Epidermal melanocyte (primary cell): Measurements from ENCODE around the gene LIPT2.
"Not testable (repeated sequence)": the region's sequence is repeated elsewhere in the genome, so short reads cannot be mapped to it uniquely, and the experiment has no call there.

Source experiments
- DNase-seq: peaks from one replicate; pipeline ENCODE4 v3.0.0; 2011; ENCODE audit warnings: low spot score; ENCODE audit not compliant: insufficient read length

LIPT2 gene

DNA sequence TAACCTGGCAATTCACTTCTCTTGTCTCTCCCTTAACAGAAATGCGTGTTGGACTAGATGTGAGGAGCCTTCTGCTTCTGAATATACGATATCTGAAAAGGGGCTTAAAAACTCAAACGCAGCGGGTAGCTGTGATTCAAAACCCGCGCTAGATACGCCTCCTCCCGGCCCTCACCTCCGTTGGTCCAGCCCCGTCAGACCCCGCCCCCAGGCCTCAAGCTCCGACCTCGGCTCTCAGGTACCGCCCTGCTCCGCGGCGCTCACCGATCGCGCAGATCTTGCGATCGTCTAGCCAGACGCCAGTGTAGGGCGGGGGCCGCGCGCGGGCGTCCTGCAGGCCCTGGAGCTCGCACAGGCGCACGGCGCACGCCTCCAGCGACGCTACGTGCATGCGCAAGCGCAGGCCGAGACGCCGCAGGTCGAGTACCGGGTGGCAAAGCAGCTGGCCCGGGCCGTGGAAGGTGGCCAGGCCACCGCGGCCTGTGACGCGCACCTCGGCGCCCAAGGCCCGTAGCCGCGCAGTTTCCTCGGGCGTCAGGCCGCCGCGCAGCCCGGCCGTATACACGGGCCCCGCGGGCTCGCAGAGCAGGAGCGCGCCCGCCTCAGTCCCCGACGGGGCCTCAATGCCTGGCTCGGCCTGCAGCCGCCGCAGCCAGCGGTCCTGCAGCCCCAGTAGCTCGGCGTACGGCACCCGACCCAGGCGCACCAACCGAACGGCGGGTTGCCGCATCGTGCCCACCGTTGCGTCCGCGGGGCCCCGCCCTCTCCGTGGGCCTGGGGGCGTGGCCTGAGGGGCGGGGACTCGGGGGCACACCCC lies at the start of gene LIPT2:
TSS of gene LIPT2 (minus strand) at position 751 of the 817 bp plus-strand sequence. CDS start at position 730, 21 bp downstream.
- peak; percentile 57 for DNase-seq

DNA sequence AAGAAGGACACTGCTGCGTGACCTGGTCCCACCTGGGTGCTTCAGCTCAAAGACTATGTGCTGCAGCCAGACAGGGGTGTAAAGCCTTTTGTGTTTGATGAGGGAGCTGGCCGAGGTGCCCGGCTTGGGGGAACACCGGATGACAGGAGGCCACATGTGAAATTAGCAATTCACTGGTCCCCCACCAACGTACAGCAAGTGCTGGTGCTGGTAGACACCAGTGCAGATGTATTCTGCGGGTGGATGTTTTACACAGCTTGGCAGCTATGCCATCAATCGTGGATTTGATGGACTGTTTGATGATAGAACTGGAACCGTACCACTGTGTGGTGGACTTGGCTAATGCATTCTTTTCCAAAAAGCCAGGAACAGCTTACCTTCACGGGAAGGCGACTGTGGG lies 47.9 kb upstream of the LIPT2 start:
- no peak for DNase-seq

DNA sequence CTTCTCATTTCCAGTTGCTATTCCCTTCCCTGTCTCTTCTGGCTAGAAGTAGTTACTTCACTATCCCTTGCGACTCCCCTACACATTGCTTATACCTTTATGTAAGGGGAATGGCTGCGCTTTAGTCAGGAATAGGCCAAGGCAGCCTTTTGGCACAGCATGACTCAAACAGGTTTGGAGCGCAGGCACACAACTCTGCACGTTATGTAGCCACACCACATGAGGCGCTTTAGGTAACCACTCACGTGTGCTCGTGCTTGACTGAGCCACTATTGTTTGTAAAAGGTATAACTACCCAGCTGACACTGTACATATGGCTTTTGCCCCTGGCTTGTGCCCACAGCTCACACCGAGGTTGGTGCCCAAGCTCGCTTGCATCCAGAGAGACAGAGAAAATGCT lies 46.7 kb upstream of the LIPT2 start:
- no peak for DNase-seq

DNA sequence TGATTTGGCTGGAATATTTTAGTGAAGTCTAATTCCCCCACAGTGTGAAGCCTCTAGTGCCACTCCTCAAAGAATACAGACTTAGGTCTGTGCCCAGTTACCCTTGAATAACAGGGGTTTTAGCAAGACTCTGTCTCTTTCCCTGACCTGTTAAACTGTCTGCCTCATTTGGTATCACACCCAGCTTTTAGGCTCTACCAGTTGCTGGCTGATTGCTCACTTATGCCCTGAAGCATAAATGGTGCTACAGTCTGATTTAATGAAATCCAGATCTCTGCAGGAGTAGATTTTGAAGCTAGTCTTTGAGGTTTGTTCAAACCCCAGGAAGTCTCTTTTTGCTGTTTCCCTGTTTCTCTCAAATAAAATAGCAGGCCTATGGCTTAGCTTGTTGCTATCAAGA lies 45.2 kb upstream of the LIPT2 start:
- no peak for DNase-seq

DNA sequence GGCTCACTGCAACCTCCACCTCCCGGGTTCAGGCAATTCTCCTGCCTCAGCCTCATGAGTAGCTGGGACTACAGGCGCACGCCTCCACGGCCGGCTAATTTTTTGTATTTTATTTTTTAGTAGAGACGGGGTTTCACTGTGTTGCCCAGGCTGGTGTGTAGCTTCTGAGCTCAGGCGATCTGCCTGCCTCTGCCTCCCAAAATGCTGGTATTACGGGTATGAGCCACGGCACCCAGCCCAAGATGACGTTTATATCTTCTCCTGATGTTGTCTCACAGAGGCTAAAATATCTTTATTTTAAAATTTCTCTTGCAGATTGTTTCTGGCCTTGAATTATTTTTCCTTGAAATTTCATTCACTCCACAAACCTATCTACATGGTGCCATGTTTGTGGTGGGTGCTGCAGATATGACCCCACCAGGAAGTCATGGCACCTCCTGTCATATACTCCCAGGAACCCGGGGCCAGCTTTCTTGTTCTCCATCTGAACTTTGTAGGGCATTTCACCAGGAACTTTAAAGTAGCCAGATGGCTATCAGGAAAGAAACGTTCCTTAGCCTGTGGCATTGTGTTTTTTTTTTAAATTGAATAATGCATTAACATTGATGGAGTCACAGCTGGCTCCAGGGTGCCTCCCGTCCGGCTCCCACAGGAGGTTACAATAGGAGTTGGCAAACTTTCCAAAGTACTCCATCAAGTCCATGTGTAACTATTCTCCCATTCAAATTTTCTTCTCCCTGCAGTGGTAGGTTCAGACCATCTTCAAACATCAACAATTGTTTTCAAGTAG lies 42.0 kb upstream of the LIPT2 start:
- DNase-seq = no peak

DNA sequence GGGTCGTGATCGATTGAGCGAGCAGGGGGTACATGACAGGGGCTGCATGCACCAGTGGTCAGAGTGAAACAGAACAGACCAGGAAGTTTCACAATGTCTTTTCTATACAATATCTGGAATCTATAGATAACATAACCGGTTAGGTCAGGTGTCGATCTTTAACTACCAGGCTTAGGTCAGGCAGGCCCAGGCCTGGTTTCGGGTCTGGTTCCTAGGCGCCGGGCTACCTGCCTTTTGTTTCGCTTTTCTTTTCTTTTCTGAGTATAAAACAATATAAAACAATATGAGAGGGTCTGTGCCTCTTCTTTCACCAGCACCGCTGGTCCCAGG lies 41.4 kb upstream of the LIPT2 start:
- DNase-seq = not testable (repeated sequence)

DNA sequence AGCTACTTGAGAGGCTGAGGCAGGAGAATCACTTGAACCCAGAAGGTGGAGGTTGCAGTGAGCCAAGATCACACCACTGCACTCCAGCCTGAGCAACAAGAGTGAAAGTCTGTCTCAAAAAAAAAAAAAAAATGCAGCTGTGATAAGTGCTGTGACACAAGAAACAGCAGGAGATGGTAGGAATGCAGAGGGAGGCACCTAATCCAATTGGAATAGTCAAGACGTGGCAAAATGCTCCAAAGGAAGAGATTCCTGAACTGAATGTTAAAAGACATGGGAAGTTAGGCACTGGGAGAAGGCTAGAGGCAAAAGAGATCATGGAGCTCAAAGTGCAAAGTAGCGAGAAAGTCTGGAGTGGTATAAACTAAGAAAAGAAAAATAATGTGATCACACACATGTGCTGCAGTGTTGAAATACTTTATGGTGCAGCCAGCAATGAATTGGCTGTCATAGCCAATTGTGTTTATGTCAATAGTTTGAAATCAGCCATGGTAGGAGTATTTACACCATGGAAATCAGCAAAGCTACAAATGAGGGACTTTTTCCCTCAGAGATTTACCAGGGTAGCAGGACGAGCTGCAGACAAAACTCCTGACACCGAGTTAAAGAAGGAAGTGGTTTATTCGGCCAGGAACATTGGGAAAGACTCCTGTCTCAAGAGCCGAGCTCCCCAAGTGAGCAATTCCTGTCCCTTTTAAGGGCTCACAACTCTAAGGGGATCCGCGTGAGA lies 40.9 kb upstream of the LIPT2 start:
- no peak for DNase-seq

DNA sequence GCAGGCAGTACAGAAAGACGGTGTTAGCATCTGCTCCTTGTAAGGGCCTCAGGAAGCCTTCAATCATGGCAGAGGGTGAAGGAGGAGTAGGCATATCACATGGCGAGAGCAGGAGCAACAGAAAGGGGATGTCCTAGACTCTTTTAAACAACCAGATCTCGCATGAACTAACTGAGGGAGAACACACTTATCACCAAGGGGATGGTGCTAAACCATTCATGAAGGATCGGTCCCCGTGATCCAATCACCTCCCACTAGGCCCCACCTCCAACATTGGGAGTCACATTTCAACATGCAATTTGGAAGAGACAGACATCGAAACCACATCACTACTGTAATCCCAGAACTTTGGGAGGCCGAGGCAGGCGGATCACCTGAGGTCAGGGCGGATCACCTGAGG lies 39.9 kb upstream of the LIPT2 start:
- no peak for DNase-seq

DNA sequence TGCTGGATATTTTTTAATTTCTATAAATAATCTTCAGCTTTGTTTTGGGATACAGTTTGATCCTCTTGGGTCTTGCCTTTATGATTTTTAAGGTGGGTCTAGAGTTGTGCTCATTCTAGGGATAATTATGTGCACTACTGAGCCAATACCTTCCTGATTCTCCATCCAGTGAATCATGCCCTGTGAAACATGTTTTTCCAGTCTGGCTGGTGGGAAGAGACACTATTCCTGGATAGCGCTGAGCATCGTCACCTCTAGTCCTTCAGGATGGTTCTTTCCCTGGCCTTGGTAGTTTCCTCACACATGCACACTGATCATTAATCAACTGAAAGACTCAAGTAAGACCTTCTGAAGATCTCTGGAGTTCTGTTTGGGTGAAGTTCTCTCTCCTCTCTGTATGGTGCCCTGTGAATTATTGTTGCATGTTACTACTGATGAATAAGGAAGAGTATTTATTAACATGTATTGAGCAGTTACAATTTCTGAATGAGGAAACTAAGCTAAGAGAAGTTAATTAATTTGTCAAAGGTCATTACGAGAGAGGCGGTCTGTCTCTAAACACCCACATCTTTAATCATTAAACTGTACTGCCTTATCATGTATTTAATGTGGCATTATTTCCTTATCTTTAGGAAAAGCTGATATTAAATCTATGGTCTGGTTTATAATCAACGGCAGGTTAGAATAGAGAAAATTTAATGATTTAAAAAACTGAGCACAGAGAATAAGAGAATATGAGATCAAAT lies 39.1 kb upstream of the LIPT2 start:
- DNase-seq = no peak

DNA sequence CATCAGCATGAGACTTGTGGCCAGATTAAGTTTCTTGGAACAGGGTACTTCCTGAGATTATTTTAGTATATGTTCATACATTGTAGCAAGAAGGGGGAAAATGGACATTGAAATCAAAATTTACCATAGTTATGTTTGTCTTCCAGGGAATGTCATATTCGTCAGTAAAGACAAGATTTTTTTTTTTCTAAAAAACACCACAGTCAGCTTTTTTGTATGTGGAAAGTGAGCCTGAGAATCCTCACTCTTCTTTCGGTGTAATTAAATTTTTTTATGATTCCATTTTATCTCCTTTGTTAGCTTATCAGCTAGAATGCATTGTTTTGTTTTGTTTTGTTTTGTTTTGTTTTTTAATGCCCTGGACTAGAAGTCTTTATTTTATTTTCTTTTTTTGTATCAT lies 31.5 kb upstream of the LIPT2 start:
- DNase-seq = no peak

DNA sequence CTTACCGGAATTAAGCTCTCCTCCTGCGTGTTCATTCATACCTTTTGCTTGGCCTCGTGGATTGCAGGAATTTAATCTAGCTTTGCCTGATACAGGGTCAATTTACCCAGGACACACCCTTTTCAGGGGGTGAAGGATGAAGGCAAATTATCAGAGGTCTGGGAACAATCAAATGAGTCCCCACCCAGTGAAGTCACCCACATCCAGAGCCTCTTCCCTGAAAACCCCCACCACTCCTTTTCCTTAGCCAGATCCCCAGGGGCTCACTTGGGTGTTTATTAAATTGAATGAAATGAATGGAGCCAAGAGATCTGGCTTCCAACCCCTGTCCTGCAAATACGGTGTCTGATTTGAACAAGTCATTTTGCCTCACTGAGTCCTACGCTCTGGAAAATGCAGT lies 31.0 kb upstream of the LIPT2 start:
- no peak for DNase-seq

DNA sequence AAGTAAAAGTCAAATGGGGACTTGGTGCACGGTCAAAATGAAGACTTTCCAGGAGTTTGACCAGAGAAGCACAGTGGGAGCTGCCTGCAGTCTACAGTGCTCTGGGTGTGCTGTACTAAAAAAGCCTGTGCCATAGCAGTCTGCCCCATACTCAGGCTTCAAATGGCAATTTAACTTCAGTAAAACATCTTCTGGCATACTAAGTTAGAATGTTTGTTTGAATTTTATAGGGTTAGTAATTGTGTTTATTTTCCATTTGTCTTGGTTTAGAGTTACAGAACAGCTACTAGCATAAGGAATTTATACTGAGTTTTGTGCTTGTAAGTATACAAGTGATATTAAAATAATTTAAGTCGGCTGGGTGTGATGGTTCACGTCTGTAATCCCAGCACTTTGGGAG lies 29.3 kb upstream of the LIPT2 start:
- no peak for DNase-seq

DNA sequence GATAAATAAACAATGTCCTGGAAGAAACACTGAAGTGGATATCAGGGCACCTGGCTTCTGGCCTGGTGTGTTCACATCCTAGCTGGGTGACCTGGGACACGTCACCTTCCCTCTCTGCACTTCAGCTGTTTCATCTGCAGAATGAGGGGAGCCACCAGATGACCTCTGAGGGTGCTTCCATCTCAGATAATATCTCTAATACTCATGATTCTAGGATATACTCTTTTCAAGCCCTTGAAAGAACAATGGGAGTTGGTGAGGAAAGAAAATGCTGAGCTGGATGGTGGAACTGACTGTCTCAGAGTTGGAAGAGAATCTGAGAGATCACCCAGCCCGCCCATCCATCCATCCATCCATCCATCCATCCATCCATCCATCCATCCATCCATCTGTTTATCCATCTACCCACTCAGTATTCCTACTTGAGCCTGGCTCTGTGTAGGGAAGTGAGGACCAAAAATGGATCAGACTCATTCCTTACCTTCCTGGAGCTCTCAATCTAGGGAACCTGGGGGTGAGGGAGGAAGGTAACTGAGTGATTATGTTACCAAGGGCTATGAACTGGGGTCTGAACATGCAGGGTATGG lies 28.2 kb upstream of the LIPT2 start:
- no peak for DNase-seq

DNA sequence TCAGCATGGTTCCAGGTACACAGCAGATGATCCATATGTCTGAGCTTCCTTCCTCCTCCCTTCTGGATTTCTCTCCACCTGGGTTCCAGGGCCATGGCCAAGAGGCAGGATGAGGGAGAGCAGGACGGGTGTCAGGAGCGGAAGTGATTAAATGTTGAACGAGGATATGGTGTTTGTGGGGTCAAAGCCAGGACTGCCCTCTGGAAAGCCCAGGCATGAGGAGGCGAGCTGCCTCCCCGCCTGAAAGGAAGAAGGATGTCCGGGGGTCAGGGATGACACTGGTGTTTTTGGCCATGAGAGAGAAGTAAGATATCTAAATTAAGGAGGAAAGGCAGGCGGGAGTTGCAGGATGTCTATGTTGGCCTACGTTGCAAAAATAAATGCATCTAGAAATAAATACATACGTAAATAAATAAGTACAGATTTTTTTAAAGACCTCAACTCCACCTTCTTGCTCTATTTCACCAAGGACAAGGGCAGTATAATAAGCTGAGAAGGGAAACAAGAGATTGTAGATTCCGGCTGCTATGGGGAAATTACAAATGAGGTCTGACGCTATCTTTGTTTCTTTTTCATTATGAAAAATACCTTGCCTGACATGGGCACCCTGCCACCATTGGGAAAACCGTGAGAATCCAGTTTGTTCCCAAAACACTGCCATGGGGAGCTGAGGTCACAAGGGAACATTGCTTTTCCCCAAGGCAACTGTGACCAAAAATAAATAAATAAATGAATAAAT lies 27.6 kb upstream of the LIPT2 start:
- no peak for DNase-seq

DNA sequence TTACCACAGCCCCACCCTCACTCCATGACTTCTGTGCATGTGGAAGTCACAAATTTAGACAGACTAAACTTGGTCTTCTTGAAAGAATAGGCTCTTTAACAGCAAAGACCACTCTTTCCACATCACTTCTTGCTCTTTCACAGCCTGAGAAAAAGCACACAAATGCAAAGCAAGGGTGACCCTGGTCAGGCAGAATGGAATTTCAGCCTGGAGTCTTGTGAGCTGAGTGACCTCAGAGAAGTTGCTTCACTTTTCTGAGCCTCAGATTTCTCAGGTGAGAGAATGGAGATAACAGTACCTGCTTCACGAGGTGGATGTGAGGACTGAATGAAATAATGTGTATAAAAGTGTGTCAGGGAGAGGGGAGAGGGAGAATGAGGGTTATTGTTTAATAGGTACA lies 26.8 kb upstream of the LIPT2 start:
- no peak for DNase-seq

DNA sequence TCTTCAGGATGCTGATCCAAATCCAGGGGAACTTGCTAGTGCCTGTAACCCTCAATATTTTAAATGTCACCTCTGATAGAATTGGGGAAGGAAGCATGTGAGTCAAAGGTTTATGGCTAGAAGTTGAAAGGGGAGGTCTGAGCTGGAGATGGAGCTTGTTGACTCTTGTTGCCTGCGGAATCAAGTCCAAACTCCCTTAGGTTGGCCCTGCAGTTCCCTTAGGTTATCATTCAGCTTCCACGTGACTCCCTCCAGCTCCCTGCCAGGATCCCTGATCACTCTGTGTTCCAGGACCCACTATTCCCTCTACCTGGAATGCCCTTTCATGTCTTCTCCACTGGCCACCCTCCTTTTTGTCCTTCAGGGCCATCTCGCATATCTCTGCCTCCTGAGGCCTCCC lies 26.2 kb upstream of the LIPT2 start:
- DNase-seq = no peak

DNA sequence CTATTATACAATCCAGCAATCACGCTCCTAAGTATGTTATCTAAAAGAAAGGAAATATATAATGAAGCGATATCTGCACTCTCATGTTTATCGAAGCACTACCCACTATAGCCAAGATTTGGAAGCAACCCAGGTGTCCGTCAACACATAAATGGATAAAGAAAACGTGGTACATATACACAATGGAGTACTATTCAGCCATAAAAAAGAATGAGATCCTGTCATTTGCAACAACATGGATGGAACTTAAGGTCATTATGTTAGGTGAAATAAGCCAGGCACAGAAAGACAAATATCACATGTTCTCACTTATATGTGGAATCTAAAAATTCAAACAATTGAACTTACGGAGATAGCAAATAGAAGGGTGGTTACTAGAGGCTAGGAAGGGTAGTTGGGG lies 24.1 kb upstream of the LIPT2 start:
- not testable (repeated sequence) for DNase-seq

DNA sequence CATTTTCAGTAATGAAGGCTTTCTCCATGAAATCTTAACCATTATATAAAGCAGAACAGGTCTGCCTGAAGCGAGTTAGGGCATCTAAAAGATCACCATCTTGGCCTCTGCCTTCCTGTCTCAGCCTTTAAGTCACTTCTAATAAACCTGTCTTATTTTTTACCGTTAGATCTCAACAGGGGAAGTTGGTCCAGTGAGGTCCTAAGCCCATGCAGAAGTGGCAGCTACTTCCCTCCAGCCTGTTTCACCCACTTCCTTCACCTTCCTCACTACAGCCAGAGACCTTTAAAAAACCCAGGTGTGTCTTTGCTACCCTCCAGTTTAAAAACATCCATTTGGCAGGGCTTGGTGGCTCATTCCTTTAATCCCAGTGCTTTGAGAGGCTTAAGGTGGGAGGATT lies 14.1 kb upstream of the LIPT2 start:
- no peak for DNase-seq

DNA sequence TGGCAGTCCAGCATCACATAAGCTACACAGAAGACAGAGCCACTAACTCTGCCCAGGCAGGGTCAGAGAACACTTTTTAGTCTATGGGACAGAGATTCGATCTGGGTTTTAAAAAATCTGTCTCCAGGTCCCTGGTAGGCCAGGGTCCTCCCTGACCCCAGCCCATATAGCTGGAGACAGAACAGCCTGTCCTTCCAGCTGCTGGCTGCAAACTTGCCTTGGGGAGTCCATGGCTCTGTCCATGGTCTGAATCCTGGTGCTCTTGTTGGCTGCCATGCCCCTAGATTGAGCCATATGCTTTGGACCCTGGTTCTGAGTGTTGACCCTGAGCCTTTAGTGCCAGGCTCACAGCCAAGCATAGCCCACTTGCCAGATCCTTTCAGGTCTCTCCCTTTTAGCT lies 13.3 kb upstream of the LIPT2 start:
- DNase-seq = no peak

DNA sequence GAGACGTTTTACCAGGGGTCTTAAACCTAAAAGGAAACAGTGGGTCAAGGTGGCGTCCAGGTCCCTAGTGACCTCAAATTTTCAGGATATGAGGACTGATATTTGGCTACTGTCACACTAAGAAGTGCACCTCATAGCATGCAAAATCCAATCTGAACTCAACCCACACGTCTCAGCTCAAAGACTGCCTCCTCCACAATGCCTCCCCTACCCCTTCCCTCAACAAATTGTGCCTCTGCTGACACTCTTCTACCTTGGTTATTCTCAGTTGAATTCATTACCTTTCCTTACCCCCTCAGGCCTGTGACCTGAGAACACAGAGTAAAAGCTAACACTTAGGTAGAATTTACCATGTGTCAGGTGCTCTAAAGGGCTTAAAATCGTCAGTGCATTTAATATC lies 12.4 kb upstream of the LIPT2 start:
- DNase-seq = no peak
